ENCODE results near the gene NUP62.

DNA sequence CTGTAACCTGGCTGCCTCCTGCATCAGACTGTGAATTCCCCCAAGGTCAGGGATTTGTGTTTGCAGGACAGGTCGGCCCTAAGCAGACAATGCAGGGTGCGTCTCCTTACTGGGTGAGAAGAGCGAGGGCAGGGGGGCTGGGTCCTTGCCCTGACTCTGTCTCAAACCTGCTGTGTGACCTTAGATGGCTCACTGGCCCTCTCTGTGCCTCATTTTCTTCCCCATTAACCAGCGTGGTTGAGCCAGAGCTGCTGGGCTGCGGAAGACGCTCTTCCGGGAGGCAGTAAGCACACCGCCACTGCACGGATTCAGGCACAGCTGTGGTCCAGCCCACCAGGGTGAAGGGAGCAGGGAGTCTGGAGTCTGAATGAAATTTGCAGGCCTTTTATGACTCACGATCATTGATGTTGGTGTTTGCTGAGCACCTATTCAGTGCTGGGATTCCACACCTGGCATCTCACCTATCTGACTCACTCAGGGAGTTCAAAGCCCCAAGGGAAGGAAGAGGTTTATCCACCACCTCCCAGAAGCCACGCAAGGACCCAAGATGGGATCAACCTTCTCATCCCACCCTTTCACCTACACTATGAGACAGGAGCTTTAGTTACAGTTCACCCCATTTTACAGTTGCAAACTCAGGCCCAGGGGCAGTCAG, 54.7 kb downstream of the NUP62 start:
- no peak for TF ChIP-seq ASH2L (IDR thresholded peaks at IDR 0.05; ENCODE audit: low read length)
- TF ChIP-seq, protein P1, sequence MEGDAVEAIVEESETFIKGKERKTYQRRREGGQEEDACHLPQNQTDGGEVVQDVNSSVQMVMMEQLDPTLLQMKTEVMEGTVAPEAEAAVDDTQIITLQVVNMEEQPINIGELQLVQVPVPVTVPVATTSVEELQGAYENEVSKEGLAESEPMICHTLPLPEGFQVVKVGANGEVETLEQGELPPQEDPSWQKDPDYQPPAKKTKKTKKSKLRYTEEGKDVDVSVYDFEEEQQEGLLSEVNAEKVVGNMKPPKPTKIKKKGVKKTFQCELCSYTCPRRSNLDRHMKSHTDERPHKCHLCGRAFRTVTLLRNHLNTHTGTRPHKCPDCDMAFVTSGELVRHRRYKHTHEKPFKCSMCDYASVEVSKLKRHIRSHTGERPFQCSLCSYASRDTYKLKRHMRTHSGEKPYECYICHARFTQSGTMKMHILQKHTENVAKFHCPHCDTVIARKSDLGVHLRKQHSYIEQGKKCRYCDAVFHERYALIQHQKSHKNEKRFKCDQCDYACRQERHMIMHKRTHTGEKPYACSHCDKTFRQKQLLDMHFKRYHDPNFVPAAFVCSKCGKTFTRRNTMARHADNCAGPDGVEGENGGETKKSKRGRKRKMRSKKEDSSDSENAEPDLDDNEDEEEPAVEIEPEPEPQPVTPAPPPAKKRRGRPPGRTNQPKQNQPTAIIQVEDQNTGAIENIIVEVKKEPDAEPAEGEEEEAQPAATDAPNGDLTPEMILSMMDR (IDR thresholded peaks at IDR 0.05; ENCODE audit: control extremely low read depth in 1 of 3, insufficient read depth in 1 of 3, low read depth in 1 of 3, low read length in 3 of 3): no peak
- no peak for TF ChIP-seq SAP30 (IDR thresholded peaks at IDR 0.05; ENCODE audit: insufficient read depth, insufficient replicate concordance, low read length)
- TF ChIP-seq YY1 (IDR thresholded peaks at IDR 0.05; ENCODE audit: low read depth, low read length): no peak
- no peak for TF ChIP-seq NANOG (IDR thresholded peaks at IDR 0.05; ENCODE audit: insufficient read depth, low read depth, low read length, poor library complexity, severe bottlenecking)
- TF ChIP-seq TAF7 (optimal IDR thresholded peaks at IDR 0.05; ENCODE audit: borderline replicate concordance, low read depth, low read length): no peak
- TF ChIP-seq RAD21 (IDR thresholded peaks at IDR 0.05 in 1 of 2, conservative IDR thresholded peaks at IDR 0.05 in 1 of 2; ENCODE audit: low read depth in 2 of 2, low read length in 2 of 2): no peak
- no peak for TF ChIP-seq POLR2A (IDR thresholded peaks at IDR 0.05; ENCODE audit: control extremely low read depth in 1 of 2, low read depth in 2 of 2, low read length in 2 of 2)

Measured in H1 (cell line).